ENCODE measurements around the gene PPP1R2B.
"Not testable (repeated sequence)": the region's sequence is repeated elsewhere in the genome, so short reads cannot be mapped to it uniquely, and the experiment has no call there.

Gene PPP1R2B

DNA sequence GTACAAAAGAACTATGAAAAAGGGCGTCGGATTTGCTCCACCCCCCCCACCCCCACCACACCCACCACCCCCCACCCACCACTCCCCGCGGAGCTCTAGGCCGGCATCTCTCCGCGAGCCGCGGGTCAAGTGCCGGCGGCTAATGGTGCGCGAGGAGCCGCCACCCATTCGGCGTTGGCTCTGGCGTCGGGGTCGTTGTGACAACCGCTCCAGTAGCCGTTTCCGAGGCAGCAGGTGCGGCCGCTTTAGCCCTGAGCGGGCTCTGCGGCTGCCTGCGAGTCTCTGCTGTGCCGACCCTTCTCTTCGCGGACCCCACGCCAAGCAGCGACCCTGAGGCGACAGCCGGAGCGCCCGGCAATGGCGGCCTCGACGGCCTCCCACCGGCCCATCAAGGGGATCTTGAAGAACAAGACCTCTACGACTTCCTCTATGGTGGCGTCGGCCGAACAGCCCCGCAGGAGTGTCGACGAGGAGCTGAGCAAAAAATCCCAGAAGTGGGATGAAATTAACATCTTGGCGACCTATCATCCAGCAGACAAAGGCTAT, at the start of gene PPP1R2B:
PPP1R2B (plus strand) TSS at position 90 of the 546 bp plus-strand sequence; CDS start at position 358, 268 bp downstream.
- DNase-seq, result no peak

DNA sequence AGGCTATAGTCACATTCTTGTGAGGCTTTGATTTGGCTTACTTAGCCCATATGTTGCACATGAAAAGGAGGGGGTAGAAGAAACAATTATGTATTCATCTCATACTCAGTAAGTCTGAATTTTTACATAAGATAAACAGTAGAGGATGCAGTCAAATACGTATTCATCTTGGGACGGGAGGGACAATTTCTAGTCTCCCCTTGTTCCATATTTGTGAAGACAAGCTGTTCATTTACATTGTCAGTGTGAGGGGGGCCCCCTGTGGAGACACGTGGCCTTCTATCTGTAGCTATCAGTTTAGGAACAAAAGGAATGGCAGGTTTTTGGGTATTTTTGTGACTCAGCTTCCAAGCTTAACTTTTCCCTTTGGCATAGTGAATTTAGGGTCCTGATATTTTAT, 49.2 kb upstream of the PPP1R2B start:
- no peak for DNase-seq

DNA sequence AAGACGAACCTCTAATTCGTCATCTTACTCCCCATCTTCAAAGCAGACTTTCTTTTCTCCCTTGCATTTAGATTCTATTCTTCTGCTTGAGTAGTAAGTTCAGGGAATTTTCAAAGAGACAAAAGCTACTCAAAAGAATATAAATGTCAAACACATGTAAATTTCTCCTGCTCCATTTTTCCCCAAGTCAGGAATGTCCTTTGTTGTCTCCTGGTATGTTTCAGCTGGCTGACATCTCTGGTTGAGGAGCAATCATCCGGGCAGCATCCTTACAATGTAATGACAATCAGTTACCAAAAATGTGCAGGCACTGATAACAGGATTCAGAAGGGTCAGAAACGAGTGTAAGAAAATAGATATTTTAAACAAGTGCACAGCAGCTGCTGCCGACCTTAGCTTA, 47.6 kb upstream of the PPP1R2B start:
- DNase-seq, result no peak

DNA sequence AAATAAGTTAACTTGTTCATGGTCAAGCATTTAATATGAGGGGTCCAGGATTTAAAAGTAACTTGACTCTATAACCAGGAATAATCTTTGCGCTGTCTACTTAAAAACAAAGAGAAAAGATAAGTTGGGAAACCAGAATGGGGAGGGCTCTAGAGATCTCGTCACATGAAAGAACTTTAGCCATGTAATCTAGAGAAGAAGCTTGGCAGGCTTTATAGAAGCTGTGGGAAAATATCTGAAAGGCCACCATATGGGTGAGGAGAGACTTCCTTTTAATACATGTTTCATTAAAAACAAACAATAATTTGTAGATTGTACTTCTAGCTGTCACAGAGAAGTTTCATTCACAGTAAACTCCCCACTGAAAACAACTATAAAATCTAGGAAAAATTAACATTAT, 46.7 kb upstream of the PPP1R2B start:
- DNase-seq, result no peak

DNA sequence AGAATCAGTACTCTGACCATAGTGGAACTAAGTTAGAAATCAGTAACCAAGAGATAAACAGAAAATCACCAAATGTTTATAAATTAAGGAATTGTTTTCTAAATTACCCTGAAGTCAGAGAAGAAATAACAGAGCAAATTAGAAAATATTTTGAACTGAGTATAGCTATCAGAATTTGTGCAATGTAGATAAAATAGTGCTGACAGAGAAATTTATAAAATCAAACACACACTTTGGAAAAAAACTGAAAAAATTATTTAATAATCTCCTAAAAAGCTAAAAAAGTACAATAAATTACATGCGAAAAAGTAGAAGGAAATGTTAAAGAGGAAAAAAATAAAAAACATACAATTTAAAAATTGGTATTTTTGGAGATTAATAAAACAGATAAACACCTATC, 37.1 kb upstream of the PPP1R2B start:
- no peak for DNase-seq

DNA sequence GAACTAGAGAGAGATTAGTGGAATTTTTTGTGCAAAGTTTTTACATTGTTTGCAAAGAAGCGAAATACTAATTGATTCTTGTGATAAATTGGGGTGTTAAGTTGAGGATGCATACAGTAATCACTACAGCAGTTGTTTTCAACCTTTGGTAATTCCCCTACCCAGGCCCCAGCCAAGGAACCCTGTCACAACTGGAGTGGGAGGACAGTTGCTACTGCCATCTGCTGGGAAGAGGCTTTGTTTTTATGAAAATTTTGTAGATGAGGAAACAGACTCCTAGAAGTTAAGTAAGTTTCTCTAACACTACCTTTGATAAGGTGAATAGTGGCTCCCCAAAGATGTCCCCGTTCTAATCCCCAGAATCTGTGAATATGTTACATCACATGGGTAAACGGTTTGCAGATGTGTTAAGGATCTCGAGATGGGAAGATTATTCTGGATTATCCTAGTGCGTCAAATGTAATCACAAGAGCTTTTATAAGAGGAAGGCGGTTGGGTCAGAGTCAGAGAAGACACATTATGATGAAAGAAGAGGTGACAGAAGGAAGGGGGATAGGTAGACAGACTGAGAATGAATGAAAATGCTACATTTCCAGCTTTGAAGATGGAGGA, 34.0 kb upstream of the PPP1R2B start:
- DNase-seq, result no peak

DNA sequence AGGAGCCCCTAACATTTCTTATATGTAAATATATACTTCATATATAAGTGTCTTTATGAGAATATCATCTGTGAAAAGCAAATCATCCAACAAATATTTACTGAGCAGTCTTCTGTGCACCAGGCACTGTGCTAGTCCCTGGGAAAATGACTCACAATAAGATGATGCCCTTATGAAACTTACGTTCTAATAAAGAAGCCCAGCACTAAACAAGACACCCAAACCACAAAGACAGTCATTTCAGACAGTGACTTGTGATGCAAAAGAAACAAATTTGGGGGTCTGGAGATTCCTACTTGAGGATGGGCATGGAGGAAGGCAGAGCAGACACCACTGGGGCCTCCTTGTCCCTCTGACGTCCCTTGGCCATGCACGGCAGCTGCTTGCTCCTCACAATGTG, 30.6 kb upstream of the PPP1R2B start:
- DNase-seq, result no peak

DNA sequence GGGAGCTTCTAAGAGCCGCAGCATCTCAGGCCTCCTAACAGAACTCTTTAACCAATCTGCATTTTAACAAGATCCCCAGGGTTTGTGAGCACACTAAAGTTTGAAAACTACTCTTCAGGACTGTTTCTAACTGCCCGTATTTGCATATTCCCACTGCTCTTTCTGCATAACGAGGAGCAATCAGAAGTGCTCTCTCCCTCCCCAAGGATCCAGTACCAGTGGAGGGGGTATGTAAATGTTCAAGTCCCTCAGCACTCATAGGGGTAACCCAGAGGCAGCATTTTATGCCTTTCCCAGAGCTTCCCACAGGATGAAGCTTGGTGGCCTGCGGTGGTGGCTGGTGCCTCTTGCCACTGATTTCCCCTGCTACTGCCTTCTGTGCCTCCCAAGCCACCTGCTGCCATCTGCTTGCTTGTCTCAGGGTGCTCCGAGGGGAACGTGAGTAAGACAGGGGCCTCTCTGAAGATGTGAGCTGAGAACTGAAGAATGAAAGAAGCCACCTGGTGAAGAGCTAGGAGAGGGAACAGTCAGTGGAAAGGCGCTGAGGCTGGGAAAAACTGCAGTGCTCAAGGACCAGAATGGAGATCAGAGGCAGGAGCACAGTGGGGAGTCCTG, 30.0 kb upstream of the PPP1R2B start:
- DNase-seq, result no peak

DNA sequence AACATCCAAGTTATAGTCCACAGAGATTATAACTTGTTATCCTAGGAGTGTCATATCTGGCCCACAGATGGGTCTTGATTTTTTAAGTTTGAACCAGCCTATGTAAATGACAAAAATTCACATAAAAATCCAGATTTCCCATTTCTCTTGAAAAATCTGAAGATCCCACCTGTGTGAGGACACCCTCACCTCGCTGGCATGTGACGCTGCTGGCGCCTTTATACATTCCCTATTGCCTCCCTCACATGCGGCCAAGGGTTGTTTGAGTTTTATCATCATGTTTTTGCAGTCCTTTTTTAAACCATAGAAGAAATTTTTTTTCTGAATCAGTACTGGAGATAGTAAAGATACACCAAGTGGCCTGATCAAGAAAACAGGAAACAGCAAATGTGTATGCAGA, 25.9 kb upstream of the PPP1R2B start:
- no peak for DNase-seq

DNA sequence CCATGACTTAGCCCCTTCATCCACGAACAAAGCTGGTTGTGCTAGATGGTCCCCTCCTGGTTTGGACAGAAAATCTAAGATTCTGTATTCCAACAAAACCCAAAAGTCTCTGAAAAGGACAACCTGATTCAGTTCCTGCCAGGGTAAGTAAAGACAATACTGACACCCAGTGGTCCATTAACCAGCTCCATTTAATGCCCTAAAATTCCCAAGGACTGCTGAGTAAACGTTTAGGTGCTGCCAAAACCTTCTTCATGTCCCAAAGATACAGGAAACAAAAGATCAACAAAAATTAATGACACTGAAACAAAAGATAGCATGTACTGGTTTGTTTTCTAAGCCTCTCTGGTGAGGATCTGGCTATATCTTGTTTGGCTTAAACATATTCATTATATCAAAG, 25.3 kb upstream of the PPP1R2B start:
- no peak for DNase-seq

DNA sequence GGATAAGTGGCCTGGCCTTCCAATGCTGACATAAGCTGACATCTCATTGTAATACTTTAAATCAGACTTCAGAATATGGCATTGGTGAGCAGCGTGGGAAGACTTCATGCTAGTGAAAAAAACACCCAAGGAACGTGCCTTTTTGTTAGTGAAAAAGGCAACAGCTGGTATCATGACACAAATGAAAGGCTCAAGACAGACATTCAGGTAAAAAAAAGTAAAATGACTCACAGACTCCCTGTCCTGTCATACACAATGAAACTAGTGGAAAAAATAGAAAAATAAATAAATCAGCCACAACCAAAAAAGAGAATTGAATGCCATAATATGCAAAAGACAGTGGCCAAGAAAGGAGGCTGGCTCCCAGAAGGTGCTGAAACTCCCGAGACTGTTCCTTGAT, 24.4 kb upstream of the PPP1R2B start:
- DNase-seq, result no peak

DNA sequence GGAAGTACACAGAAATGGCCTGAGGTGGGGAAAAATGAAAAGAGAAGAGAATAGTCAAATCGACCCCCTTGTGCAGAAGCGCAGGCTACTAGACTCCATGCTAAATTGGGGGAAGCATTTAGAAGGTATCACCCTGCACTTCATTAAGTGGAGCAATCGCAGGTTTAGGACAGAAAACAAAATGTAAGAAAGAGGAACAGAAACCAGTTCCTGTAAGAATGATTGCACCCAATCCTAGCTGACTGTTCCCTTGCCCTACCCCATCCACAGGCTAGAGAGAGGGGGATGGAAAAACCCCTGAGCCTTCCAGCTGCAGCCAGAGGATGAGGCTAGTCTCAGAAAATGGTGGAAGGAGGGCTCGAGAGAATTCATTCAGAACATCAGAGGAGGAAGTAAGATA, 23.9 kb upstream of the PPP1R2B start:
- DNase-seq, result no peak

DNA sequence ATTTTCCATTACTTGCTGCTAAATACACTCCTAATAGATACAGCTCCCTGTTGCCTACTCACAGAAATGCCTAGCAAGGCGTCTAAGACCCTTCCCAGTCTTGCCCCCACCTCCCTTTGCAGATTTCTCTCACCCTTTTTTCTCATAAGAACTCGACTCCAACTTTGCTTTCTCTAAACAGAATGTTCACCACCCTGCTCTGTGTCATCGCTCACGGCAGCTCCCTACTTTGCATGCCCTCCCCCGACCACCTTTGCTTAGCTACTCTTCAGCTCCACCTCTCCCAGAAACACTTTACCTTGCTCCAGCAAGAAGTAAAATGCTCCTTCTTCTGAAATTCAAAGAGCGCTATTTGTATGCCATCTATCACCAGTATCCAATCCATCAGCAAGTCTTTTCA, 15.2 kb upstream of the PPP1R2B start:
- no peak for DNase-seq

DNA sequence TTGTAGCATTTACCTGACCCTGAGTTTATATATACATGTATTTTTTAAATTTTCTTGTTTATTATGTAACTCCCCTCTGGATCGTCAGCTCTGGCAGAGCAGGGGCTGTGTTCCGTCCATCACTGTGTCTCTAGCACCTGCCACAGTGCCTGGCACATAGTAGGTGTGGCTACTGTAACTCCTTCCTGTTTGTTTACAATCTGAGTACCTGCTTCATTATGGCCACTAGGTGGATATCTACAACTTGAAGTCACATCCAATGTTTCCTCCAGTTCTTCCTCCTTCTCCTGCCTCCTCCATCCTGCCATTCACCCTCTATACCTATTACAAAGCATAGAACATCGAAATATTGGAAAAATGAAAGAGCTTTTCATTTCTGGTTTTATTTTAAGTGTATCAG, 14.2 kb upstream of the PPP1R2B start:
- DNase-seq, result peak; percentile 35

DNA sequence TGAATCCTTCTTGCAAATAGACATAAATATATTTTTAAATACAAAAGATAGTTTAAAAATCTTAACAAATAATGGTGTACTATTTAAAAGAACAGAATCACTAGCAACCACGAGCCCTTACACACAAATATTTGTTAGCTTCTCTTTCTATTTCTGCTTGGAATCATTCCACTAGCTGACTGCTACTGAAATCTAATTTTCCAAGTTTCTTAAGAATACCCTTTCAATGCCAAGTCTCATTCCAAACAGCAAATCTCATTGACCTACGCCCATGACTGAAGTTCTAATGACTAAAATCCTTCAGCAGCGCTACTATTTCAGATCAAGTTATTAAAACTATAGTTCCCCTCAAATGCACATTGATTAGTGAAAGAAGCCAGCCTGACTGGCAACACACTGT, 13.2 kb upstream of the PPP1R2B start:
- DNase-seq, result no peak

DNA sequence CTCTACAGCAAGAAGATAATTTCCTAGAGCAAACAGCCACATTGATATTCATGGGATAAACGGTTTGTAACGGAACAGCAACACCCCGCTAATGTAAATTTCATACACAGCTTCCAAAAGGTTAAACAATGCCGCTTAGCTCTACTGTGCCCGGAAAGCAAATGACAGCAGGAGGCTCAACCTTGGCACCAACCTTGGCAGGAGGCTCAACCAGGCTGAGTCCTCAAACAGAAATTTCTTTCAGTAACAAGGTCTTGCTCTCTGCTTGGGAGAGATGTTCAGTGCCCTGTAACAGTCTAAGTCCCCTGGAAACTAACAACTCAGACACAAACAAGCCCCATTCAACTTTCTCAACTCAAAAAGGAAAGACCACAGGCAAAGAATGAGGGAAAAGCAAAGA, 11.1 kb upstream of the PPP1R2B start:
- no peak for DNase-seq

DNA sequence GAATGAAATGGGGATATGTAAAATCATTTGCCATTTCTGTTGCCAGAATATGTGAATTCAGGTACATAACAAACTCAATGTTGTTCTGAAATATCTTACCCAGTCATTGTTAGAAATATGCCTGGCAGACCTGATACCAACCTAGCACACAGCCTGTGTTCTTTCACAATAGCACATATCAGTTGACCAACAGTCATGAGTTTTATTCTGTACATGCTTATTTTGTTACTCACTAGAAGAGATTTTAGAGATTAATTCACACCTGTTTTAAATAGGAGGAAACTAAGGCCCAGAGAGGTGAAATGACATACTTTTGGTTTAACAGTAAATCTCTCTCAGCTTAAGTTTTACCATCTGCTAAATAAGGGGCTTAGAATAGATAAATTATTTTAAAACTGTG, 8.4 kb upstream of the PPP1R2B start:
- DNase-seq, result no peak

DNA sequence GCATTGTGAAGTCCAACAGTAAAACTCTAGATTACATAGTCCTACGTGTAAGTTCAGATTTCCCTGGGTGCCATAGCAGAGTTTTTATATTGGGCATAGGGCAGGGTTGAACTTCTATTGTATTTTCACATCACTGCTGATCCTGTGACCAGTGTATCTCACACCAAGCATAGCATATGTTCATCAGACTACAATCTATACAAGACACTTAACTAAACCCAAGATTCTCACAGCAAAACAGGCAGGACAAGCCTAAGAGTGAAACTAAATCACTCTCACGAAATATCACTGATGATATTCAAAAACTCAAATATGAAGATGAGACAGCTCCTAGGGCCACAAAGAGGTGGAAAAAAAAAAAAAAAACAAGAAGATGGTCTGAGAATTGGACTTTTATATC, 3.2 kb upstream of the PPP1R2B start:
- DNase-seq, result no peak

DNA sequence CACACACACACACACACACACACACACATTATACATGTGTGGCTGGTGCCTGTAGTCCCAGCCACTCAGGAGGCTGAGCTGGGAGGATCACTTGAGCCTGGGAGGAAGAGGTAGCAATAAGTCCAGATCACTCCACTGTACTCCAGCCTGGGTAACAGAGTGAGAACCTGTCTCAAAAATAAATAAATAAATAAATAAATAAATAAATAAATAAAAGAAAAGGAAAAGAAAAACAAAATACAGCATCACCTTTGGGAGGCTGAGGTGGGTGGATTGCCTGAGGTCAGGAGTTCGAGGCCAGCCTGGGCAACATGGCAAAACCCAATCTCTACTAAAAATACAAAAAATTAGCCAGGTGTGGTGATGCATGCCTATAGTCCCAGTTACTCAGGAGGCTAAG, 1.6 kb upstream of the PPP1R2B start:
- DNase-seq, result not testable (repeated sequence)

DNA sequence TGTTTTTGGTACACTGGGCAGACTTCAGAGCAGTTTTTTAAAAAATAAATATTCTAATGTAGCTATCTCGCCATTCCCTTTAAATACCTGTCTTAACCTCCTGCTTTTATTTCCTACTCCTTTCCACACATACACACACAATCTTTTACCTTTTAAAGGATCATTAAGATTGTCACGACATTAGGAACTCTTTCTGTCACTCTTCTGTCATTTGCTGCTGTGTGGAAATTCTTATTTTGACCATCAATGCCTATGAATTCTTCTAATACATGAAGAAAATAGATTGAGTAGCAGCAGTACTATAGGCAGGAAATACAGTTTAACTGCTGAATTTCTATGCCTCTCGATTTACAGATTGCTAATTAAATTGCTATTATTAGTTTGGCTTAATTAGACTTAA, 1.8 kb downstream of the PPP1R2B start:
- no peak for DNase-seq

DNA sequence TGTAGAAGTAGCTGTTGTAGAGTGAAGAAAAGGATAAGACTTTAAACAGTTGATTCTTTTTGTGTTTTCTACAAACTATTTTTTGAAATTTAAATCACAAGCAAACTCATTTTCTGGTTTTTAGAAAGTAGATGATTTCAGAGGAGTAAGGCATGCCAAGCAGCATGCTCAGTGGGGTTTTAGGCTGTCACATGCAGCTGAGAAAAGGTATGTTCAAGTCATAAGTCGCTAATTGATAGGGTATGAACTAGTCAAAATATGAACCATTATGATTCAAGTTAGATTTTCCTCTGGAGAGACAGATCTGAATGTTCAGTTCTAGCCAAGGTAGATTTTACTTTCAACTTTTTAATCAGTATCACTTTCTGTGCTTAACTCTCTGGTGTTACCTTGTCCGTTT, 3.0 kb downstream of the PPP1R2B start:
- DNase-seq, result not testable (repeated sequence)

DNA sequence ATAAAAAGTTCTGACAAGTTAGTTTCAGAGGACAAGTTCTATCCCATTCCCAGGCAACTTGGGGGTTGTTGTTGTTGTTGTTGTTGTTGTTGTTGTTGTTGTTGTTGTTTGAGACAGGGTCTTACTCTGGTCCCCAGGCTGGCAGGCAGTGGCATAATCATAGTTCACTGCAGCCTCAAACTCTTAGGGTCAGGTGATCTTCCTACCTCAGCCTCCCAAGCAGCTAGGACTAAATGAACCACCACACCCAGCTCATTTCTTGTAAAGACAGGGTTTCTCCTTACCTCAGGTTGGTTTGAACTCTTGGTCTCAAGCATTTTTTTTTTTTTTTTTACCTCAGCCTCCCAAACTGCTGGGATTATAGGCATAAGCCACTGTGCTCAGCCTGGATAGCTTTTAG, 15.3 kb downstream of the PPP1R2B start:
- DNase-seq, result no peak

DNA sequence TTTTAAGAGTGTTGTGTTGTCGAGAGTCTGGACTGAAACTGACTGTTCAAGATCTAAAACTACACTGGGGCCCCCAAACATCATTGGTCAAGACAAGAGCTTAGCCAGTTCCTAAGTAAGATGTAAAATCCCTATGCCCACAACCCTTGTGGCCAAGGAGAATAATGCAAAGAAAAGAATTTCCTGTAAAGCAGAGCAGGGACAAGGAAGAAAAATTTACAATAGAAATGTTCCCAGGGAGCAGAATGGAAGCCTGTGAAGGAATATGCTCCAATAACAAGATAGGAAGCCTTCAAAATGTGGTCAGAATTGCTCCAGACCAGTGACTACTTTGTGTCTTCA, 20.4 kb downstream of the PPP1R2B start:
- DNase-seq, result no peak

DNA sequence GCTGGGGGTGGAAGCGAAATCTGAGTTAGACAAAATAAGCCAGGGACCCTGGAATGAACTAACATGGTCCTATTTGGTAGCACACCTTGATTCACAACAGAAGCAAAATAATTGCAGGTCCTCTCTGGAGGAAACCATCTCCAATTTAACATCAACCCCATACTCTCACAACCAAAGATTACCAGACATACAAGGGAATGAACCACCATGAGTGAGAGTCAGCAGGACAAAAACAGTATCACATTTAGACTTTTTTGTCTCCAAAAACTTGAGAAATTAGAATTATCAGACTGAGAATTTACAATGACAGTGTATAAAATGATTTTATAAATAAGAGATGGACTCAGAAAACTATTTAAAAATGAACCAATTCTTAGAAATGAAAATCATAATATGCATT, 21.1 kb downstream of the PPP1R2B start:
- DNase-seq, result no peak

DNA sequence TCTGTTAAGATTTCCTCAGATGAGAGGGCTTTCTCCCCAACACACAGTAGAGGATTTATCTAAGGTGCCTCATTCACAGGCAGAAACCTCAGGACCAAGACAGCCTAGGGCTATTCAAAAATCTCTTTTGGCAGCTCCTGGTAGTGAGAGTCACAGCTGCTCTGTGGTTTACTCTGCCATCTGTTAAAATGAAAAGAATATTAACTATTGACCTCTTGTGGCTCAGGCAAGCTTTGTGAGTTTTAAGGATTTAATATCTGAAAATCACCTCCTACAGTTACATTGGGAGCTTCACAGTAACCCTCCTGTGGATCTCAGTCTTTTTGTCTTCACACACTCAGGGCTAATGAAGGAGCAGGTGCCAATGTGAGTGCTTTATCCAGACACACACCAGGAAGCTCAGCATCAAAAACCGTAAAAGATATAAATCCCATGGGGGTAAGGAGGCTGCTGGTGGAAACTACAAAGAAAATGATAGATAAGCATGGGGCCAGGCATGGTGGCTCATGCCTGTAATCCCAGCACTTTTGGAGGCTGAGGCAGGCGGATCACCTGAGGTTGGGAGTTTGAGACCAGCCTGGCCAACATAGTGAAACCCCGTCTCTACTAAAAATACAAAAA, 29.7 kb downstream of the PPP1R2B start:
- no peak for DNase-seq

Measured in CD4-positive, alpha-beta T cell treated with Interleukin-17A for 1 hour (primary cell).